ENCODE data around the gene MALRD1. TPM values are rescaled to one million over a fixed set of nuclear protein-coding genes. Genes with fewer than 3 reads are reported as not detected.
A peak's percentile ranks its signal among the peaks of the same experiment; 100 is the strongest.

MALRD1 gene
- total and polyA plus RNA-seq, 2 of the 8 experiments (the other 6 are each of a cell fraction or from before 2014, with no cell fraction given), result 0.32 to 0.35 TPM

DNA sequence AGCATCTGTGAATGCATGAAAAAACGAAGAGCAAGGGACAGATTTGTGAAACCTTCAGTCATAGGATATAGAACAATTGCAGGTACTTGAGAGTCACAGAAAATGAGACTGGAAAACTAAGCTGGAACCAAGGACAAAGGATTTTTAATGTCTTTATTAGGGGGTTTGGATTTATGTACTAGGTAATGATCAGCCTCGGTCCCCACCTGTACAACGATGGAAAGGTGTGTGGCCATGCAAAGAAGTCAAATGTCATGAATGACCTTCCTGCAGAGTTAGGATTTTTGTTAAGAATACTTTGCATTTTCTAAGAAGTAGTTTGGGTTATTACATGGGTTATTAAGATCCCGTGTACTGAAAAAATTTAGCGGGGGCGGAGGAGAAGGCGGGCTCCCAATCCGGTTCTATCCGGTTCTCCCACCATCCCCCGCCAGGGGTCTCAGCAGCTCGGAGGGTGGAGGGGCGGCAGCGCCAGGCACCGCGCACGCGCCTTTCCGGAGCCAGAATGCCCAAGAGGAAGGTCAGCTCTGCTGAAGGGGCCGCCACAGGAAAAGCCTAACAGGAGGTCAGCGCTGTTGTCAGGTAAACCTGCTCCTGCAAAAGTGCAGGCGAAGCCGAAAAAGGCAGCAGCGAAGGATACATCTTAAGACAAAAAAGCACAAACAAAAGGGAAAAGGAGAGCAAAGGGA is 440.1 kb downstream of the MALRD1 start (continued):
- TF ChIP-seq CBX8 (IDR thresholded peaks at IDR 0.05; ENCODE audit: borderline replicate concordance, low read depth, low read length) (no peak), TCF12 (IDR thresholded peaks at IDR 0.05; ENCODE audit: low read depth, low read length) (no peak), KDM1A (IDR thresholded peaks at IDR 0.05; ENCODE audit: borderline replicate concordance, low read length) (no peak), POLR2AphosphoS5 (IDR thresholded peaks at IDR 0.05; ENCODE audit: low read depth, low read length) (no peak), PHF8 (conservative IDR thresholded peaks at IDR 0.05; ENCODE audit: low read depth, low read length) (no peak), SP4 (IDR thresholded peaks at IDR 0.05; ENCODE audit: low read length) (no peak), MAFK (IDR thresholded peaks at IDR 0.05; ENCODE audit: low read depth, low read length) (no peak), CTBP2 (IDR thresholded peaks at IDR 0.05; ENCODE audit: borderline replicate concordance, insufficient read depth, insufficient read length, low read length) (no peak), CBX5 (IDR thresholded peaks at IDR 0.05; ENCODE audit: low read depth, low read length) (no peak), RBBP5 (IDR thresholded peaks at IDR 0.05; ENCODE audit: borderline replicate concordance, low read depth, low read length) (peak; percentile 76; the same call in 1 of the 2 replicates), TBP (IDR thresholded peaks at IDR 0.05; ENCODE audit: low read depth, low read length) (no peak; the same call in 1 of the 2 replicates), RXRA (IDR thresholded peaks at IDR 0.05; ENCODE audit: insufficient read depth, low read depth, low read length) (no peak), SP2 (IDR thresholded peaks at IDR 0.05; ENCODE audit: low read length) (no peak), NANOG (IDR thresholded peaks at IDR 0.05; ENCODE audit: insufficient read depth, low read depth, low read length, poor library complexity, severe bottlenecking) (no peak), SIN3A (conservative IDR thresholded peaks at IDR 0.05 in 1 of 2, IDR thresholded peaks at IDR 0.05 in 1 of 2; ENCODE audit: low read depth in 1 of 2, low read length in 2 of 2) (no peak), BACH1 (IDR thresholded peaks at IDR 0.05; ENCODE audit: low read length) (no peak), HDAC6 (IDR thresholded peaks at IDR 0.05; ENCODE audit: low read depth, low read length) (no peak), SP1 (IDR thresholded peaks at IDR 0.05; ENCODE audit: low read depth, low read length) (no peak), SIRT6 (IDR thresholded peaks at IDR 0.05; ENCODE audit: low read length) (no peak), CHD1 (IDR thresholded peaks at IDR 0.05; ENCODE audit: low read depth, low read length) (no peak), EGR1 (IDR thresholded peaks at IDR 0.05; ENCODE audit: borderline replicate concordance, low read depth, low read length) (peak; percentile 94)
- TF ChIP-seq, protein P1, sequence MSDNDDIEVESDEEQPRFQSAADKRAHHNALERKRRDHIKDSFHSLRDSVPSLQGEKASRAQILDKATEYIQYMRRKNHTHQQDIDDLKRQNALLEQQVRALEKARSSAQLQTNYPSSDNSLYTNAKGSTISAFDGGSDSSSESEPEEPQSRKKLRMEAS (IDR thresholded peaks at IDR 0.05), result peak; percentile 92
- TF ChIP-seq, protein P2, sequence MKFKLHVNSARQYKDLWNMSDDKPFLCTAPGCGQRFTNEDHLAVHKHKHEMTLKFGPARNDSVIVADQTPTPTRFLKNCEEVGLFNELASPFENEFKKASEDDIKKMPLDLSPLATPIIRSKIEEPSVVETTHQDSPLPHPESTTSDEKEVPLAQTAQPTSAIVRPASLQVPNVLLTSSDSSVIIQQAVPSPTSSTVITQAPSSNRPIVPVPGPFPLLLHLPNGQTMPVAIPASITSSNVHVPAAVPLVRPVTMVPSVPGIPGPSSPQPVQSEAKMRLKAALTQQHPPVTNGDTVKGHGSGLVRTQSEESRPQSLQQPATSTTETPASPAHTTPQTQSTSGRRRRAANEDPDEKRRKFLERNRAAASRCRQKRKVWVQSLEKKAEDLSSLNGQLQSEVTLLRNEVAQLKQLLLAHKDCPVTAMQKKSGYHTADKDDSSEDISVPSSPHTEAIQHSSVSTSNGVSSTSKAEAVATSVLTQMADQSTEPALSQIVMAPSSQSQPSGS (IDR thresholded peaks at IDR 0.05; ENCODE audit: low read length), result no peak
